Measurements from ENCODE around the gene KL. TPM values are rescaled to one million over a fixed set of nuclear protein-coding genes. Genes with fewer than 3 reads are reported as not detected.

Gene KL
- total RNA-seq, 1 experiment from 2014 or later: not detected

DNA sequence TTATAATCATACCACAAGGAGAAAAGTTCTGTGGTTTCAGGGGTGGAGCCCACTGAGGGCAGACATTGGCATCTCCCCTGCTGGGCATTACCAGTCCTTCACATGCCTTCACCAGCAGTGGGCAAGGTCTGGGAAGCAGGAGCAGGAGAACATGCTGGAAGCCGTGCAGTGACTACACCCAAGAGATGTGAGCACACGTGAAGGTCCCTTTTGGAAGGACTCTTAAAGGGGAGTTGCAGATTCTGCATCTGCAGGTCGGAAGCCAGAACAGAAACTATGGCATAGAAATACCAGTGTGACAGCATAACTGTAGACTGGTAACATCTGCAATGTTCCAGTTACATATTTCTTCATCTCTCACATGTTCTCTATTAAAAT is 26.9 kb upstream of the KL start:
- Histone ChIP-seq H3K4me1 (ENCODE audit: control insufficient read depth in 1 of 2, insufficient read depth in 2 of 2, low read length in 2 of 2) (no peaks in the 10 kb centered on the region), H3K9me2 (ENCODE audit: insufficient read depth) (no peaks in the 10 kb centered on the region), H4K20me1 (ENCODE audit: insufficient read depth) (no peaks in the 10 kb centered on the region), H3K79me2 (ENCODE audit: insufficient read depth, low read length) (no peaks in the 10 kb centered on the region), H3K4me2 (ENCODE audit: low read length) (no peak overlapping the region), H3K9ac (ENCODE audit: low read length) (no peak overlapping the region), H3K4me3 (replicated peaks in 1 of 2; ENCODE audit: low read depth in 1 of 2, low read length in 2 of 2) (no peak overlapping the region), H3K27ac (ENCODE audit: low read depth, low read length) (no peak overlapping the region), H2AFZ (ENCODE audit: low read depth, low read length, poor library complexity, severe bottlenecking) (no peak overlapping the region), H3K27me3 (ENCODE audit: insufficient read depth, low read length) (peaks cover 6% of the 10 kb centered on the region; the same call in 1 of the 2 replicates), H3K36me3 (ENCODE audit: control insufficient read depth in 1 of 2, insufficient read depth in 2 of 2, low read length in 2 of 2) (no peaks in the 10 kb centered on the region), H3K9me3 (ENCODE audit: control insufficient read depth in 1 of 2, insufficient read depth in 1 of 2, low read depth in 1 of 2, low read length in 2 of 2) (no peaks in the 10 kb centered on the region)
- ChIA-PET RAD21 (ENCODE audit: low non-redundant PET in 1 of 2, low total read pairs in 2 of 2, uncharacterized antibody in 2 of 2, unreplicated experiment in 2 of 2) (no interaction called here), POLR2A (no interaction called here), CTCF (no interaction called here)
- no TSS peak for BruUV-seq (replicated peaks)
- TF ChIP-seq TCF7L2 (IDR thresholded peaks at IDR 0.05; ENCODE audit: borderline replicate concordance, extremely low read depth, insufficient read depth, insufficient read length) (no peak), ELF1 (IDR thresholded peaks at IDR 0.05; ENCODE audit: borderline replicate concordance, low read depth) (no peak), RAD21 (IDR thresholded peaks at IDR 0.05; ENCODE audit: low read depth) (no peak), MAX (IDR thresholded peaks at IDR 0.05) (no peak), CBX3 (IDR thresholded peaks at IDR 0.05; ENCODE audit: low read depth) (no peak)
- TF ChIP-seq, protein P1, sequence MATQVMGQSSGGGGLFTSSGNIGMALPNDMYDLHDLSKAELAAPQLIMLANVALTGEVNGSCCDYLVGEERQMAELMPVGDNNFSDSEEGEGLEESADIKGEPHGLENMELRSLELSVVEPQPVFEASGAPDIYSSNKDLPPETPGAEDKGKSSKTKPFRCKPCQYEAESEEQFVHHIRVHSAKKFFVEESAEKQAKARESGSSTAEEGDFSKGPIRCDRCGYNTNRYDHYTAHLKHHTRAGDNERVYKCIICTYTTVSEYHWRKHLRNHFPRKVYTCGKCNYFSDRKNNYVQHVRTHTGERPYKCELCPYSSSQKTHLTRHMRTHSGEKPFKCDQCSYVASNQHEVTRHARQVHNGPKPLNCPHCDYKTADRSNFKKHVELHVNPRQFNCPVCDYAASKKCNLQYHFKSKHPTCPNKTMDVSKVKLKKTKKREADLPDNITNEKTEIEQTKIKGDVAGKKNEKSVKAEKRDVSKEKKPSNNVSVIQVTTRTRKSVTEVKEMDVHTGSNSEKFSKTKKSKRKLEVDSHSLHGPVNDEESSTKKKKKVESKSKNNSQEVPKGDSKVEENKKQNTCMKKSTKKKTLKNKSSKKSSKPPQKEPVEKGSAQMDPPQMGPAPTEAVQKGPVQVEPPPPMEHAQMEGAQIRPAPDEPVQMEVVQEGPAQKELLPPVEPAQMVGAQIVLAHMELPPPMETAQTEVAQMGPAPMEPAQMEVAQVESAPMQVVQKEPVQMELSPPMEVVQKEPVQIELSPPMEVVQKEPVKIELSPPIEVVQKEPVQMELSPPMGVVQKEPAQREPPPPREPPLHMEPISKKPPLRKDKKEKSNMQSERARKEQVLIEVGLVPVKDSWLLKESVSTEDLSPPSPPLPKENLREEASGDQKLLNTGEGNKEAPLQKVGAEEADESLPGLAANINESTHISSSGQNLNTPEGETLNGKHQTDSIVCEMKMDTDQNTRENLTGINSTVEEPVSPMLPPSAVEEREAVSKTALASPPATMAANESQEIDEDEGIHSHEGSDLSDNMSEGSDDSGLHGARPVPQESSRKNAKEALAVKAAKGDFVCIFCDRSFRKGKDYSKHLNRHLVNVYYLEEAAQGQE (IDR thresholded peaks at IDR 0.05; ENCODE audit: low read depth): no peak
- ATAC-seq (no peak), DNase-seq (ENCODE audit: low read depth, low spot score) (no peak)
- intact Hi-C loops (cut with micrococcal nuclease): no loop called here

DNA sequence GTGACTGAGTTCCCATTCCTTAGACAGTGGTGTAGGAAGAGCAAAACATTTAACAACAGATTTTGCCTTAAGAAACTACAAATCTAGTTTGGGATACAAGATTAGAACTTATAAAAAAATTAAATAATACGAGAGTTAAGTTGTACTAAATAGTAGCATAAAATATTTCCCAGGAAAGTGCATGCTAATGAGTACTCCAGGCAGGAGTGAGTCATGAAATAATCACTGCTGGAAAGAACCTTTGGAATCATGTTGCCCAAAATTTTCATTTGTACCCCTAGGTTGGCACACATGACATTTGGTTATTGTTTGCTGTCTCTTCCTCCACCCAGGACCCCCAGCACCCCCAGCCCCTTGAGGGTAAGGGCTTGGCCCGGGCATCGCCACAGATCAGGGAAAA is 26.3 kb upstream of the KL start:
- intact Hi-C loops (cut with micrococcal nuclease): no loop called here
- ChIA-PET CTCF (no interaction called here), RAD21 (ENCODE audit: low non-redundant PET in 1 of 2, low total read pairs in 2 of 2, uncharacterized antibody in 2 of 2, unreplicated experiment in 2 of 2) (no interaction called here), POLR2A (no interaction called here)
- H3K9me2 ChIP-seq (ENCODE audit: insufficient read depth): no peaks in the 10 kb centered on the region
- H3K79me2 ChIP-seq (ENCODE audit: insufficient read depth, low read length): no peaks in the 10 kb centered on the region
- no peak for ATAC-seq
- H3K27me3 ChIP-seq (ENCODE audit: insufficient read depth, low read length): peaks cover 6% of the 10 kb centered on the region; the same call in 1 of the 2 replicates
- H3K9me3 ChIP-seq (ENCODE audit: control insufficient read depth in 1 of 2, insufficient read depth in 1 of 2, low read depth in 1 of 2, low read length in 2 of 2): no peaks in the 10 kb centered on the region
- H3K27ac ChIP-seq (ENCODE audit: low read depth, low read length): no peak overlapping the region
- no peak overlapping the region for H2AFZ ChIP-seq (ENCODE audit: low read depth, low read length, poor library complexity, severe bottlenecking)
- no peaks in the 10 kb centered on the region for H4K20me1 ChIP-seq (ENCODE audit: insufficient read depth)
- BruUV-seq (replicated peaks): no TSS peak
- H3K9ac ChIP-seq (ENCODE audit: low read length): no peak overlapping the region
- H3K4me2 ChIP-seq (ENCODE audit: low read length): no peak overlapping the region
- H3K4me3 ChIP-seq (replicated peaks in 1 of 2; ENCODE audit: low read depth in 1 of 2, low read length in 2 of 2): no peak overlapping the region
- no peaks in the 10 kb centered on the region for H3K4me1 ChIP-seq (ENCODE audit: control insufficient read depth in 1 of 2, insufficient read depth in 2 of 2, low read length in 2 of 2)
- H3K36me3 ChIP-seq (ENCODE audit: control insufficient read depth in 1 of 2, insufficient read depth in 2 of 2, low read length in 2 of 2): no peaks in the 10 kb centered on the region
- DNase-seq (ENCODE audit: low read depth, low spot score): no peak
- TF ChIP-seq CBX3 (IDR thresholded peaks at IDR 0.05; ENCODE audit: low read depth) (no peak), YY1 (IDR thresholded peaks at IDR 0.05; ENCODE audit: extremely low read depth, insufficient replicate concordance, low read depth, low read length) (no peak), ZNF274 (IDR thresholded peaks at IDR 0.05; ENCODE audit: low read depth, low read length) (no peak), ATF3 (IDR thresholded peaks at IDR 0.05) (no peak)
- TF ChIP-seq, protein P1 (IDR thresholded peaks at IDR 0.05; ENCODE audit: low read depth): no peak

Data from HCT116 (cell line).